Neural progenitor cell (in vitro differentiated cells): ENCODE measurements around the gene DPP7. TPM values are rescaled to one million over a fixed set of nuclear protein-coding genes. Genes with fewer than 3 reads are reported as not detected.

Source experiments
- DNase-seq: peaks from one replicate; pipeline ENCODE4 v3.0.0-alpha.2; 2016; ENCODE audit warnings: low spot score
- H2AFZ ChIP-seq: fragments of 200-600 bp; sonication (generic); replicated peaks from 2 replicates; pipeline ENCODE4 v1.6.1; 2016; ENCODE audit warnings: antibody characterized with exemption
- H3F3A ChIP-seq: fragments of 200-600 bp; sonication (generic); 2 replicates; pipeline ENCODE4 v1.6.1; 2016; ENCODE audit warnings: antibody characterized with exemption, low read depth
- H3K27ac ChIP-seq: fragments of 200-600 bp; sonication (generic); 2 replicates; pipeline ENCODE4 v1.5.1; 2016; ENCODE audit warnings: mild to moderate bottlenecking
- H3K27me3 ChIP-seq: fragments of 200-600 bp; sonication (generic); 2 replicates; pipeline ENCODE4 v1.6.1; 2016; ENCODE audit warnings: mild to moderate bottlenecking, moderate library complexity
- H3K36me3 ChIP-seq: fragments of 200-600 bp; sonication (generic); 2 replicates; pipeline ENCODE4 v1.5.1; 2016
- H3K4me1 ChIP-seq: fragments of 200-600 bp; sonication (generic); 2 replicates; pipeline ENCODE4 v1.6.1; 2016; ENCODE audit warnings: mixed run types
- H3K4me2 ChIP-seq: fragments of 200-600 bp; sonication (generic); 2 replicates; pipeline ENCODE4 v1.6.1; 2016
- H3K4me3 ChIP-seq: fragments of 200-600 bp; sonication (generic); 2 replicates; pipeline ENCODE4 v1.5.1; 2016
- H3K79me2 ChIP-seq: fragments of 200-600 bp; sonication (generic); 2 replicates; pipeline ENCODE4 v1.6.1; 2016; ENCODE audit warnings: low read depth
- H3K9ac ChIP-seq: fragments of 200-600 bp; sonication (generic); 2 replicates; pipeline ENCODE4 v1.6.1; 2016
- H3K9me3 ChIP-seq: fragments of 200-600 bp; sonication (generic); 2 replicates; pipeline ENCODE4 v1.5.1; 2016; ENCODE audit warnings: low read depth
- H4K20me1 ChIP-seq: fragments of 200-600 bp; sonication (generic); 2 replicates; pipeline ENCODE4 v1.6.1; 2016; ENCODE audit warnings: low read depth
- H3K27ac Mint-ChIP-seq: 3 replicates; pipeline ENCODE4 v1.8.0; 2021; ENCODE audit warnings: mixed read lengths
- H3K27me3 Mint-ChIP-seq: 2 replicates; pipeline ENCODE4 v1.8.0; 2022; ENCODE audit warnings: low read depth, mild to moderate bottlenecking, inconsistent platforms, moderate library complexity, mixed read lengths; ENCODE audit not compliant: insufficient read depth
- H3K36me3 Mint-ChIP-seq: 3 replicates; pipeline ENCODE4 v1.8.0; 2021; ENCODE audit warnings: mixed read lengths
- H3K4me1 Mint-ChIP-seq: 3 replicates; pipeline ENCODE4 v1.8.0; 2021; ENCODE audit warnings: mixed read lengths
- H3K4me3 Mint-ChIP-seq: 3 replicates; pipeline ENCODE4 v1.8.0; 2021; ENCODE audit warnings: mild to moderate bottlenecking, moderate library complexity, mixed read lengths
- H3K9me3 Mint-ChIP-seq: 3 replicates; pipeline ENCODE4 v1.8.0; 2020; ENCODE audit warnings: mixed read lengths
- EZH2 ChIP-seq: fragments of 200-600 bp; sonication (generic); IDR thresholded peaks from 2 replicates; pipeline ENCODE4 v1.6.1; 2017; ENCODE audit warnings: antibody characterized with exemption, mild to moderate bottlenecking, moderate library complexity
- EZH2phosphoT487 ChIP-seq: fragments of 200-600 bp; sonication (generic); IDR thresholded peaks from 2 replicates; pipeline ENCODE4 v1.6.1; 2017; ENCODE audit warnings: antibody characterized with exemption
- total RNA-seq: library from RNA; depleted of rRNA; stranded (reverse); fragments of >200 nt; gene quantifications from 2 replicates; pipeline ENCODE4 v1.2.3, GENCODE V29; 2015; ENCODE audit warnings: low replicate concordance
- TF ChIP-seq, protein P1 (sequence below): fragments of 200-600 bp; sonication (generic); IDR thresholded peaks from 2 replicates; pipeline ENCODE4 v1.5.1; 2017; ENCODE audit warnings: antibody characterized with exemption, mild to moderate bottlenecking

DPP7 gene
- total RNA-seq, 1 donor from 2014 or later = 2.6 TPM

- peak overlapping the region; percentile 77 for H3K4me3 Mint-ChIP-seq
- Histone ChIP-seq H3F3A (peaks cover 3% of the 10 kb centered on the region), H3K9me3 (no peaks in the 10 kb centered on the region), H3K36me3 (no peaks in the 10 kb centered on the region), H3K27me3 (peaks cover 100% of the 10 kb centered on the region), H3K27ac (no peak overlapping the region), H3K4me2 (peak overlapping the region; percentile 71), H3K79me2 (no peaks in the 10 kb centered on the region), H4K20me1 (peaks cover 56% of the 10 kb centered on the region), H3K4me1 (peaks cover 8% of the 10 kb centered on the region), H2AFZ (no peak overlapping the region), H3K9ac (no peak overlapping the region), H3K4me3 (peak overlapping the region; percentile 32)
- H3K27ac Mint-ChIP-seq = no peak overlapping the region
- peak; percentile 96 for TF ChIP-seq EZH2
- TF ChIP-seq, protein P1, sequence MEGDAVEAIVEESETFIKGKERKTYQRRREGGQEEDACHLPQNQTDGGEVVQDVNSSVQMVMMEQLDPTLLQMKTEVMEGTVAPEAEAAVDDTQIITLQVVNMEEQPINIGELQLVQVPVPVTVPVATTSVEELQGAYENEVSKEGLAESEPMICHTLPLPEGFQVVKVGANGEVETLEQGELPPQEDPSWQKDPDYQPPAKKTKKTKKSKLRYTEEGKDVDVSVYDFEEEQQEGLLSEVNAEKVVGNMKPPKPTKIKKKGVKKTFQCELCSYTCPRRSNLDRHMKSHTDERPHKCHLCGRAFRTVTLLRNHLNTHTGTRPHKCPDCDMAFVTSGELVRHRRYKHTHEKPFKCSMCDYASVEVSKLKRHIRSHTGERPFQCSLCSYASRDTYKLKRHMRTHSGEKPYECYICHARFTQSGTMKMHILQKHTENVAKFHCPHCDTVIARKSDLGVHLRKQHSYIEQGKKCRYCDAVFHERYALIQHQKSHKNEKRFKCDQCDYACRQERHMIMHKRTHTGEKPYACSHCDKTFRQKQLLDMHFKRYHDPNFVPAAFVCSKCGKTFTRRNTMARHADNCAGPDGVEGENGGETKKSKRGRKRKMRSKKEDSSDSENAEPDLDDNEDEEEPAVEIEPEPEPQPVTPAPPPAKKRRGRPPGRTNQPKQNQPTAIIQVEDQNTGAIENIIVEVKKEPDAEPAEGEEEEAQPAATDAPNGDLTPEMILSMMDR = peak; percentile 22
- peak; percentile 90 for TF ChIP-seq EZH2phosphoT487
- peak; percentile 61 for DNase-seq
- H3K27me3 Mint-ChIP-seq = peaks cover 67% of the 10 kb centered on the region
- no peaks in the 10 kb centered on the region for H3K9me3 Mint-ChIP-seq
- peaks cover 6% of the 10 kb centered on the region for H3K4me1 Mint-ChIP-seq
- peaks cover 1% of the 10 kb centered on the region for H3K36me3 Mint-ChIP-seq
Measured at GRCh38 chr9:137162505-137163364, 48.2 kb upstream of the DPP7 start.

GRCh38 chr9:137161558-137162486, 47.3 kb upstream of the DPP7 start:
- Mint-ChIP-seq H3K9me3 (no peaks in the 10 kb centered on the region), H3K27me3 (peaks cover 70% of the 10 kb centered on the region), H3K4me3 (no peak overlapping the region), H3K27ac (no peak overlapping the region), H3K4me1 (peaks cover 6% of the 10 kb centered on the region), H3K36me3 (peaks cover 1% of the 10 kb centered on the region)
- H2AFZ ChIP-seq = no peak overlapping the region
- H3K36me3 ChIP-seq = no peaks in the 10 kb centered on the region
- H3K9ac ChIP-seq = no peak overlapping the region
- no peaks in the 10 kb centered on the region for H3K9me3 ChIP-seq
- H3K27ac ChIP-seq = no peak overlapping the region
- H4K20me1 ChIP-seq = peaks cover 52% of the 10 kb centered on the region
- no peak for DNase-seq
- TF ChIP-seq EZH2 (no peak), EZH2phosphoT487 (no peak)
- H3K27me3 ChIP-seq = peaks cover 100% of the 10 kb centered on the region
- peaks cover 3% of the 10 kb centered on the region for H3F3A ChIP-seq
- no peaks in the 10 kb centered on the region for H3K79me2 ChIP-seq
- peaks cover 8% of the 10 kb centered on the region for H3K4me1 ChIP-seq
- H3K4me3 ChIP-seq = no peak overlapping the region
- peak overlapping the region; percentile 18 for H3K4me2 ChIP-seq

GRCh38 chr9:137160716-137161557, 46.4 kb upstream of the DPP7 start:
- H3K9ac ChIP-seq = no peak overlapping the region

More at GRCh38 chr9:137160716-137161557, 46.4 kb upstream of the DPP7 start:
- Histone ChIP-seq H3K27me3 (peaks cover 100% of the 10 kb centered on the region), H2AFZ (no peak overlapping the region), H3K9me3 (no peaks in the 10 kb centered on the region), H3K79me2 (no peaks in the 10 kb centered on the region), H3K36me3 (no peaks in the 10 kb centered on the region), H4K20me1 (peaks cover 44% of the 10 kb centered on the region), H3K27ac (no peak overlapping the region), H3K4me3 (no peak overlapping the region), H3K4me2 (no peak overlapping the region), H3K4me1 (peaks cover 8% of the 10 kb centered on the region), H3F3A (peaks cover 3% of the 10 kb centered on the region)
- Mint-ChIP-seq H3K36me3 (peaks cover 1% of the 10 kb centered on the region), H3K27ac (no peak overlapping the region), H3K4me3 (no peak overlapping the region), H3K27me3 (peaks cover 70% of the 10 kb centered on the region), H3K9me3 (no peaks in the 10 kb centered on the region), H3K4me1 (peaks cover 6% of the 10 kb centered on the region)
- TF ChIP-seq EZH2 (peak; percentile 27), EZH2phosphoT487 (no peak)
- DNase-seq = no peak
